HG03066 (cell line): ENCODE results near the gene PYDC2.
"Not testable (repeated sequence)": the region's sequence is repeated elsewhere in the genome, so short reads cannot be mapped to it uniquely, and the experiment has no call there.

ENCODE experiments used
- ATAC-seq: cut with Tn5 transposase; IDR thresholded peaks from one replicate; pipeline ENCODE4 v1.9.1; 2021; ENCODE audit warnings: low read depth; ENCODE audit not compliant: unreplicated experiment

PYDC2 gene

DNA sequence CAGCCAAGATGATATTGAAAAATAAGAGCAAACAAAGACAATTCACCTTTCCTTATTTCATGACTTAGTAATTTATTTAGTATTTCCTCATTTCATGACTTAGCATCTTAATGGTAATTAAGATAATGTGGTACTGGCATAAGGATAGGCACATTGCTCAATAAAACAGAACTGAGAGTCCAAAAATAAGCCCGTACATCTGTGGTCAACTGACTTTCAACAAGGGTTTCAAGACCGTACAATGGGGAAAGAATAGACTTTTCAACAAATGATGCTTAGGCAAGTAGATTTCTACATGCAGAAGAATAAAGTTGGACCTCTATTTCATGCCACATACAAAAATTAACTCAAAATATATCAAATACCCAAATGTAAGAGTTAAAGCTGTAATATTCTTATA lies 603 bp upstream of the PYDC2 start:
- ATAC-seq: no peak

DNA sequence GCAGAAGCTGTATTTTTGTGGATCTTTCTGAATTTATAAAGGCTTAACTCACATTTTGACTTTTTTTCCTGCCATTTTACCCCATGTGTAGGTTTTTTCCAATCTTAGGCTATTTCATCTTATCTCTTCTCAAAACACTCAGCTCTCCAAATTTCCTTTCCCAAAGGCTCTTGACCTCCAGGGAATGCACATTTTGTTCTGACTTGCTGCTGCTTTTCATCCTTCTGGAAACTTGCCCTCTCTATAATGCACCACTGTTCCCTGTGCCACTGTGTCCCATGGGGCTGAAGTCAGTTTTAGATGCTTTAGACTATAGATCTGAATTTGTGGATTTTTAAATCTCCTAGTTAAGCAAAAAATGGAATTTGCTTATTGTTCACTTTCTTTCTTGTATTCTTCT lies 9.1 kb downstream of the PYDC2 start:
- no peak for ATAC-seq

DNA sequence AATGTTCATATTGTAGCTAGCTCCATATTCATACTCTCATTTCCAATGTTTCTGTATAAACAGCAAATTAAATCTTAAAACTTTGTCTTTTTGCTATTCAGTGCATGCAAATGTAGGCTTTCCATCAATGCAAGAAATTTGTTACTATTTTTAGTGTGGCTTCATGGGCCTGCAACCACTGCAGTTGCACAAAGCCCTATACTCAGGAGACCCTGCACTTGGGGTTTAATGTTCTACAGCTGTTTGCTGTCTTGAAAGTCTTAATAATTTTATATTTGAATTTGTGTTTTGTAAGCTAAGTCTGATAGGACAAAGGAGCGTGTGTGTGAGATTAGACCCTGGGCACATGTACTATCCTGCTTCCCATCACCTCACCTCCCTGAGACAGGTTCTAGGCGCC lies 9.6 kb downstream of the PYDC2 start:
- ATAC-seq: no peak

DNA sequence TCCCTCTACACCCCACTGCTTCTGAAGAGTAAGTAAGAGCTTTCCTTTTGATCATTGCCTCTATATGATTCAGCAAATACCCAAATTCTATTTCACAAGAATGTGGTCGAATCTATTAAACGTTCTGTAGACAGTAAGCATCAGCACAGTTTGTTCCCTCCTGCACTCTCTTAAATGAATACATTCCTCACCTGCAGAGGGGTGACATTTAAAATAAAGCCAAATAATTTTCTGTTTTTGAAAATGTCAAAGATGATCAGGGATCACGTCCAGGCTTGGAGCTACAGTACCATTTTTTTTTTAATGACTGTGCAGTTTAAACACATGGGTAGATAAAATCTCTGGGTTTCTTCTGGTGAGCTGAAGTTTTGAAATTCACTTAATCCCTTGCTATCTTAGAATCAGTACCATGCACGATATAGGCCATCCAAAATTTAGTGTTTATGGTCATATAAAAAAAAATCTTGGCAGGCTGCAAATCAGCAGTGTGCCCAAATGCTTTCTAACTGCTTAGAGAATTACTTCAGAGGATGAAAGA lies 12.8 kb downstream of the PYDC2 start:
- no peak for ATAC-seq

DNA sequence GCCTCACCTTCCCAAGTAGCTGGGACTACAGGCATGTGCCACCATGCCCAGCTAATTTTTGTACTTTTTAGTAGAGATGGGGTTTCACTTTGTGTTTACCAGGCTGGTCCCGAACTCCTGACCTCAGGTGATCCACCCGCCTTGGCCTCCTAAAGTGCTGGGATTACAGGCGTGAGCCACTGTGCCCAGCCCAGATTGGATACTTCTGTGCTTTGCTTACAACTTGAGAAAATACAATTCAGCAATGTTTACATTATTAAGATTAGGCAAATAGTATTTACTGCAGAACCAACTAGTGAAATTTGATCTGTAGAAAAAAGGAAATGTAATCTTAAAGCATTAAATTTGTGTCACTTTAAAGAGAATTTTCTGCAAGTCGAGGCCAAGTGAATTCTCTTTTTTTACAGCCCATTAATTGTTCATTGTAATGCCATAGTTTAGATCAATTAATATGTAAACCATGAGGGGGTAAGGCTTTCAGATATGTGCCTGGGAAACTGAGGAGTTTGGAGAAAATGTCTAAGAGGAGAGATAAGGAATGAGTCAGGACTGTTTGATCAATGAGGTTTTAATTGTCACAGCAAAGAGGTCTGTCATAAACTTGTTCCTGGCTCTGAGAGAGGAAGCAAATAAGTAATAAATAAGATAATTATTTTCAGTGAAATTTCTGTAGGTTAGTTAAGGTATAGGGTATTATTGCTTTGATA lies 15.3 kb downstream of the PYDC2 start:
- ATAC-seq: no peak

DNA sequence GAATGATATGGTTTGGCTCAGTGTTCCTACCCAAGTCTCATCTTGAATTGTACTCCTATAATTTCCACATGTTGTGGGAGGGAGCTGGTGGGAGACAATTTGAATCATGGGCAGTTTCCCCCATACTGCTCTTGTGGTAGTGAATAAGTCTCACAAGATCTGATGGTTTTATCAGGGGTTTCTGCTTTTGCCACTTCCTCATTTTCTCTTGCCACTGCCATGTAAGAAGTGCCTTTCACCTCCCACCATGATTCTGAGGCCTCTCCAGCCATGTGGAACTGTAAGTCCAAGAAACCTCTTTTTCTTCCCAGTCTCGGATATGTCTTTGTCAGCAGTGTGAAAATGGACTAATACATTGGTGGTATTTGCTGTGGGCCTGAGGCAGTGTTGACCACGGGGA lies 23.0 kb downstream of the PYDC2 start:
- ATAC-seq: not testable (repeated sequence)

DNA sequence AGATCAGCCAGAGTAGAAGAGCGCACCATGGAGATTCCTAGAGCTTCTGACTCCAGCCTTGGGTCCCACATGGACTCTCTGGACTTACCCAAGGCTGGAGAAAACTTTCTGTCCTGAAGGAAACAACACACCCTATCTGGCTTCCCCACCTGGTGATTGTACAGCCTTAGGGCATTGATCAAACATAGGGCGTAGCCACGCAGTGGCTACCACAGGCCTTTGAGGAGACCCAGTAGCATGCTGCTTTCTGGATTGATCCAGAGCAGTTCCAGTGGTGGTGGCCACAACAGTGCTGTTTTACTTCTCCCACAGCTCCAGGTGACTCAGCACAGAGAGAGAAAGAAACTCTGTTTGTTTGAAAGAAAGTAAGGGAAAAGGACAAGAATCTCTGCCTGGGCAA lies 23.5 kb downstream of the PYDC2 start:
- ATAC-seq: no peak

DNA sequence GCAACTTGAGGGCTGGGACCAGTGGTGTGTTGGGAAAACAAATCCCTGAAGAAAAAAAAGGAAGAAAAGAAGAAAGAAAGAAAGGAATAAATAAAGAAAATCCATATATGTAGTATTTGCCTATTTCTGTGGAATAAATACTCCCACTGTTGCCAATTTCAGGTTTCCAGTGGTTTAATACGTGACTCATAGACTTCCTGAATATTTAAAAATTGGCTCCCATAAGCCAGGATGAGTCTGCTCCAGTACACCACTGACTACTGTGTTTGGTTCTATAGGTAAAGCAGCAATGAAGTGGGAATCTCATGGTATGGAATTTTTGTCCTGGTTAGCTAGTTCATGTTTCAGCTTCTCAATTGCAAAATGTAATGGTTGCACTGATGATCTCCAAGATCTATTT lies 31.6 kb downstream of the PYDC2 start:
- ATAC-seq: no peak

DNA sequence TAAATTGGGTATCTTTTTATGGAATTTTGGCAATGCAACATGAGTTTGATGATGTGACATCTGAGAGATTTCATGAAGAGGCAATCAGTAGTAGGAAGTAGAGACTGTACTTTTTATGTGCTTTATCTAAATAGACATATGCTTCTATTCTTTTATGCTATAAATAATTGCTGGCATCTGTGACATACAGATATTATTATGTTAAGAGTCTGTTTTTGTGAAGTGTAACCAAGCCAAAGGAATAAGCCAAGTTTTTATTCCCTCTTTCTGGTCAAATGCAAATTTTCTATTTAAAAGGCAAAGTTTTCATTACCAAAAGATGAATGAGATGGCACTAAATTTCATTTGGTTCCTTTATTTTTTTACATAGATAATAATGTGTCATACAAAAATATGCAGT lies 32.4 kb downstream of the PYDC2 start:
- ATAC-seq: no peak

DNA sequence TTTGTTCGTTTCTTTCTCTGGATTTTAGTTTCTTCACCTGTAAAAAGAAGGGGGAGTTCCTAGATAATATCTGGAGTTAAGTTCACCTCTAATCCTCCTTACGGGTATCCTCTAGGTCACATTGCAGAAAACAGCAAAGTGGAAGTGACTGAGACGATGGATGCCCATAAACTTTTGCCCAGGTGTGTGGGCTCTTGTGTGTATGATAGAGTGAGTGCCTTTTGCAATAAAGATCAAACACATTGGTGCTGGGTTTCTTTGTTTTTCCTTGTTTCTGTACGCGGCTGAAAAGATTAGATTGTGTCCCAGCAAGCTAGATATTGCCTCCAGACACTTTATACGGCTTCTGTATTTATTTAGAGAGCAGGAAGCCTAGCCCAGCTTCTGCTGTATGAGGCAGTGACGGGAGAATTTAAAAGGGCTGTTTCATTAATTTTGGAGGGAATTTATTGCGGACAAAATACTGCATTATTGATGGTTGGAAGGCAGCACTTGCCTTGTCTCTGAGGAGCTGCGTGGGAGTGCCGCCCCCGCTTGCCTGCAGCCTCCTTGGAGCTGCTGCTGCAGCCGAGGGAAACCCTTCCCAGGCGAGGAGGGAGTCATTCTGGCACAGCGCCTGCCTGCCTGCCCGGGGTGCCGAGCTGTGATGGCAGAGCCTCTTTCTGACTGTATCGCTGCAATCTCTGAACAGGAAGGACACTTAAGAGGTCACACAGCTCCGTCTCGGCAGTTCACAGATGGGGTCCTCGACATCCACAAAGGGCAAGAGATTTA lies 38.5 kb downstream of the PYDC2 start:
- ATAC-seq: no peak

DNA sequence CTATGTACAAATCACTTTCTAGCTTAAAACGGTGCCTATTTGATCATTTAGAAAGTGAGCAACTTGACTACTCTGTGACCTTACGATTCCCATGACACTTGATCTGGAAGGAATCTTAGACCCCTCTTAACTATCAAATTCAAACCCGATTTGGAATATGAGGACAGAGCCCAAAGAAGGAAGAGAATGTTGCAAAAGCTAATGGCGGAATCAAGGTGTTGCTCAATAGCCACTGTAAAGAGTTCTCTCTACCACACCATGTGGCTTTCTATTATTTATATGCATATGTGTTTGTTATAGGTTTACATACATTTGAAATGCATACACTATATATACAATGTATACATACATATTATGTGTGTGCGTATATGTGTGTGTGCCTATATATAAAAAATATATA lies 39.9 kb downstream of the PYDC2 start:
- ATAC-seq: no peak

DNA sequence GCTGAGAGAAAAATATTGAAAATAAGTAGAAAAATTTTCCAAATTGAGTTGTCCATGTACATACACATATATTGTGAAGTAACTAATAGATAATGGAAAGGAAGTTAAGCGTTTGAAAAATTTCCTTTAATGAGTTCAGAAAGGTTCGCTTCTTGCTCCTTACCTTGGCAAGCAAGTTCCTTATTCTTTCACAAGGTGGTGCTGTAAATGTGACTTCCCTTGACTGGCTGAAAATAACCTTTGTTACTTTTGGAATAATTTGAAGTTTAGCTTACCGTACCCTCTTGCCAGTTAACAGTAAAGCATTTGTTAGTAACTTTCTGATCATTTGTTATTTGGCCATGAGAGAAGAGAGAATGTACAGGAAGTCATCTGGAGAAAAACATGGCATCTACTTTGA lies 41.6 kb downstream of the PYDC2 start:
- no peak for ATAC-seq

DNA sequence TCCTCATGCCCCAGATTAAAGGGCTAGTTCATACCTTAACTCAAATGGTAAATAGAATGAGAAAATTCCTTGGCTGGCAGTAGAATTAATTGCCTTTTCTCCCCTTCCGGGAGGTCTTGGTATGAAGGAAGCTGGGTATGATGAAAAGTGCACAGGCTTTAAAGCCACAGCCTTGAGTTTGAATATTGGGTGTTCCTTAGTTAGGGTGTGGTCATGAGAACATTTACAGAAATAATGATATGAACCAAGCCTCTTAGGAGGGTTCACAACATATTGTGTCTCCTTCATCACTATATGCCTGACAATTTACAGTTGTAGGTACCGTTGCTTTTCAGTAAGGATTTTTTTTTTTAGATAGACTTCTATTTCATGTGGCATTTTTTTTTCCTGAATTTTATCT lies 48.1 kb downstream of the PYDC2 start:
- ATAC-seq: no peak
